Endothelial cell of umbilical vein (primary cell): Measurements from ENCODE around the gene NR6A1.

Experiments used
- CTCF ChIP-seq, 2 donors: IDR thresholded peaks; 1 replicate in 1 of 2; 2 replicates in 1 of 2; pipeline ENCODE4 v1.5.1; 2011; ENCODE audit warnings: low read length in 2 of 2, mild to moderate bottlenecking in 2 of 2, moderate library complexity in 2 of 2, control low read depth in 1 of 2, inconsistent platforms in 1 of 2, low read depth in 1 of 2; ENCODE audit not compliant: insufficient read depth in 1 of 2; ENCODE audit errors: extremely low read depth in 1 of 2
- EZH2 ChIP-seq: IDR thresholded peaks from 2 replicates; pipeline ENCODE4 v1.6.1; 2012; ENCODE audit warnings: borderline replicate concordance, low read depth, mild to moderate bottlenecking, moderate library complexity, low read length, inconsistent platforms; ENCODE audit not compliant: severe bottlenecking
- FOS ChIP-seq: IDR thresholded peaks from 2 replicates; pipeline ENCODE4 v1.6.1; 2011; ENCODE audit warnings: mild to moderate bottlenecking, low read length, moderate library complexity, borderline replicate concordance; ENCODE audit not compliant: insufficient read depth
- GATA2 ChIP-seq: IDR thresholded peaks from 2 replicates; pipeline ENCODE4 v1.7.0; 2011; ENCODE audit warnings: low read depth, mild to moderate bottlenecking, moderate library complexity, mixed read lengths, low read length; ENCODE audit not compliant: insufficient read length, insufficient read depth
- JUN ChIP-seq: IDR thresholded peaks from 2 replicates; pipeline ENCODE4 v1.6.1; 2011; ENCODE audit warnings: borderline replicate concordance, low read depth; ENCODE audit not compliant: insufficient read length, insufficient read depth
- MAX ChIP-seq: IDR thresholded peaks from 2 replicates; pipeline ENCODE4 v1.6.1; 2011; ENCODE audit not compliant: insufficient read depth, insufficient read length
- POLR2A ChIP-seq: IDR thresholded peaks from 2 replicates; pipeline ENCODE4 v1.6.1; 2012; ENCODE audit warnings: low read depth, mild to moderate bottlenecking, control low read depth, low read length
- POLR2AphosphoS5 ChIP-seq: IDR thresholded peaks from 2 replicates; pipeline ENCODE4 v1.6.1; 2012; ENCODE audit warnings: low read depth, mild to moderate bottlenecking, control low read depth, low read length, moderate library complexity; ENCODE audit not compliant: insufficient read depth

GRCh38 chr9:124481115-124481514 lies 290.0 kb downstream of the NR6A1 start:
- no peak for TF ChIP-seq CTCF (IDR thresholded peaks at IDR 0.05; ENCODE audit: extremely low read depth in 1 of 2, insufficient read depth in 1 of 2, low read depth in 1 of 2, low read length in 2 of 2)
- no peak for TF ChIP-seq JUN
- TF ChIP-seq EZH2 = no peak
- no peak for TF ChIP-seq POLR2A
- TF ChIP-seq FOS = no peak
- TF ChIP-seq POLR2AphosphoS5 = no peak
- TF ChIP-seq MAX = no peak
- no peak for TF ChIP-seq GATA2
